SIG-M5 treated with dmso at 0.1 percent for 504 hours (cell line): Measurements from ENCODE around the gene MYMK.
"Not testable (repeated sequence)": the region's sequence is repeated elsewhere in the genome, so short reads cannot be mapped to it uniquely, and the experiment has no call there.

Experiments
- DNase-seq: peaks from one replicate; lab custom pipeline; 2025; ENCODE audit not compliant: unreplicated experiment; lab: John Stamatoyannopoulos, UW

The MYMK gene

GRCh38 chr9:133524679-133525228 lies at the start of gene MYMK:
MYMK (minus strand) TSS chr9:133524959; CDS start chr9:133524844, 115 bp downstream.
- DNase-seq = no peak

- no peak for DNase-seq
Observed at GRCh38 chr9:133573791-133574515, 49.2 kb upstream of the MYMK start.

- DNase-seq = no peak
Observed at GRCh38 chr9:133572821-133573361, 48.1 kb upstream of the MYMK start.

GRCh38 chr9:133571896-133572595 lies 47.3 kb upstream of the MYMK start:
- DNase-seq = no peak

- no peak for DNase-seq
Observed at GRCh38 chr9:133571391-133571890, 46.7 kb upstream of the MYMK start.

GRCh38 chr9:133570691-133571080 lies 45.9 kb upstream of the MYMK start:
- no peak for DNase-seq

- DNase-seq = no peak
Observed at GRCh38 chr9:133569891-133570690, 45.3 kb upstream of the MYMK start.

GRCh38 chr9:133569121-133569785 lies 44.5 kb upstream of the MYMK start:
- no peak for DNase-seq

- no peak for DNase-seq
Observed at GRCh38 chr9:133568186-133568585, 43.4 kb upstream of the MYMK start.

GRCh38 chr9:133566817-133567216 lies 42.1 kb upstream of the MYMK start:
- DNase-seq = no peak

- no peak for DNase-seq
Observed at GRCh38 chr9:133566382-133566781, 41.6 kb upstream of the MYMK start.

- DNase-seq = no peak
Observed at GRCh38 chr9:133564451-133565116, 39.8 kb upstream of the MYMK start.

GRCh38 chr9:133563814-133564213 lies 39.1 kb upstream of the MYMK start:
- not testable (repeated sequence) for DNase-seq

GRCh38 chr9:133563291-133563796 lies 38.6 kb upstream of the MYMK start:
- no peak for DNase-seq

- DNase-seq = no peak
Observed at GRCh38 chr9:133562611-133563290, 38.0 kb upstream of the MYMK start.

GRCh38 chr9:133561976-133562554 lies 37.3 kb upstream of the MYMK start:
- DNase-seq = no peak

GRCh38 chr9:133560944-133561343 lies 36.2 kb upstream of the MYMK start:
- no peak for DNase-seq

GRCh38 chr9:133560311-133560710 lies 35.6 kb upstream of the MYMK start:
- DNase-seq = no peak
